K562 (cell line): ENCODE measurements around the gene ADPRH. TPM values are rescaled to one million over a fixed set of nuclear protein-coding genes. Genes with fewer than 3 reads are reported as not detected.

Experiments used
- ATAC-seq: fragments of 200-7000 bp; cut with Tn5 transposase; 3 replicates; pipeline ENCODE4 v1.9.1; 2020; ENCODE audit warnings: moderate library complexity
- Bru-seq: library from RNA; stranded (reverse); fragments of 400-500 nt; gene quantifications from one replicate; lab custom pipeline; 2021; lab: Mats Ljungman, UMichigan
- BruChase-seq, 2 experiments: library from RNA; stranded (reverse); fragments of 400-500 nt; gene quantifications; one replicate each; lab custom pipeline; 2021; lab: Mats Ljungman, UMichigan
- BruUV-seq: library from RNA; stranded (reverse); fragments of 400-500 nt; replicated peaks from 2 replicates; lab custom pipeline; 2021; lab: Mats Ljungman, UMichigan
- CTCF ChIA-PET: fragments of 300-600 bp; formaldehyde crosslinking; extraction: SDS; loops from one replicate; lab custom pipeline; 2021; ENCODE audit warnings: low intra/inter-chr PET ratio; lab: Yijun Ruan, JAX
- POLR2A ChIA-PET: fragments of 300-600, 350-650 bp; sonication (Branson Sonifier 250); formaldehyde crosslinking; extraction: SDS; loops from one replicate; lab custom pipeline; 2021; ENCODE audit warnings: antibody characterized with exemption, inconsistent platforms; lab: Yijun Ruan, JAX
- DNase-seq, 4 experiments: peaks; one replicate each; pipeline versions ENCODE4 v3.0.0 to v3.0.0-alpha.2; 2011 to 2018; ENCODE audit warnings: low spot score in 3 of 4, mixed read lengths in 3 of 4; ENCODE audit errors: extremely low read depth in 1 of 4
- FAIRE-seq: peaks from 2 replicates; lab custom pipeline; 2011; peaks lifted over from hg19 to GRCh38; lab: Jason Lieb, UNC
- H2AFZ ChIP-seq: 2 replicates; pipeline ENCODE4 v1.6.0; 2011; ENCODE audit warnings: low read depth, low read length, control low read depth, inconsistent platforms
- H3K27ac ChIP-seq: fragments of 200-600 bp; 3 replicates; pipeline ENCODE4 v1.8.0; 2011; ENCODE audit warnings: low read depth, mild to moderate bottlenecking, control low read depth, inconsistent platforms, low read length, moderate library complexity, mixed read lengths; ENCODE audit errors: extremely low read depth
- H3K27me3 ChIP-seq, 2 experiments: fragments of 300-600 bp in 1 of 2; 2 replicates in 1 of 2; 3 replicates in 1 of 2; pipeline versions ENCODE4 v1.6.0 to v1.8.0; 2011; ENCODE audit warnings: inconsistent platforms in 2 of 2, low read length in 2 of 2, mild to moderate bottlenecking in 1 of 2, mixed read lengths in 1 of 2, moderate library complexity in 1 of 2; ENCODE audit not compliant: control insufficient read depth in 2 of 2, insufficient read depth in 2 of 2
- H3K36me3 ChIP-seq: fragments of 300-600 bp; 3 replicates; pipeline ENCODE4 v1.8.0; 2011; ENCODE audit warnings: mild to moderate bottlenecking, low read length, inconsistent platforms; ENCODE audit not compliant: control insufficient read depth, insufficient read depth
- H3K4me1 ChIP-seq, 2 experiments: fragments of 200-600 bp in 1 of 2; replicated peaks in 1 of 2; 2 replicates in 1 of 2; 3 replicates in 1 of 2; pipeline versions ENCODE4 v1.5.1 to v1.8.0; 2011; ENCODE audit warnings: inconsistent platforms in 2 of 2, low read length in 2 of 2, mild to moderate bottlenecking in 1 of 2, mixed read lengths in 1 of 2, moderate library complexity in 1 of 2; ENCODE audit not compliant: control insufficient read depth in 2 of 2, insufficient read depth in 2 of 2
- H3K4me2 ChIP-seq: 2 replicates; pipeline ENCODE4 v1.6.1; 2011; ENCODE audit warnings: low read length, control low read depth, inconsistent platforms, mixed read lengths; ENCODE audit not compliant: insufficient read depth
- H3K4me3 ChIP-seq: fragments of 200-600 bp; sonication (generic), shearing (Covaris generic); 2 replicates; pipeline ENCODE4 v1.5.1; 2016; ENCODE audit warnings: control low read depth, inconsistent platforms
- H3K79me2 ChIP-seq: fragments of 200-600 bp; 3 replicates; pipeline ENCODE4 v1.8.0; 2011; ENCODE audit warnings: low read length, inconsistent platforms; ENCODE audit not compliant: control insufficient read depth, insufficient read depth
- H3K9ac ChIP-seq, 2 experiments: 2 replicates each; pipeline versions ENCODE4 v1.6.0 to v1.6.1; 2011; ENCODE audit warnings: low read depth in 2 of 2, low read length in 2 of 2, control low read depth in 1 of 2, inconsistent platforms in 1 of 2, mild to moderate bottlenecking in 1 of 2, mixed read lengths in 1 of 2; ENCODE audit not compliant: insufficient read depth in 1 of 2
- H3K9me1 ChIP-seq: one replicate; pipeline ENCODE4 v1.6.0; 2011; ENCODE audit warnings: inconsistent platforms, mild to moderate bottlenecking, low read length, moderate library complexity; ENCODE audit not compliant: control insufficient read depth, insufficient read depth
- H3K9me3 ChIP-seq: replicated peaks from 2 replicates; pipeline ENCODE4 v1.5.1; 2011; ENCODE audit warnings: low read depth, low read length, inconsistent platforms; ENCODE audit not compliant: control insufficient read depth, insufficient read depth
- H4K20me1 ChIP-seq: replicated peaks from 2 replicates; pipeline ENCODE4 v1.6.1; 2011; ENCODE audit warnings: low read length, inconsistent platforms, mixed read lengths; ENCODE audit not compliant: control insufficient read depth, insufficient read depth
- ASH1L ChIP-seq: fragments of 450-650 bp; IDR thresholded peaks from 2 replicates; pipeline ENCODE4 v1.6.1; 2018; ENCODE audit warnings: borderline replicate concordance, mild to moderate bottlenecking, low read depth; ENCODE audit not compliant: partially characterized antibody
- ATF1 ChIP-seq, 2 experiments: fragments of 450-650 bp in 1 of 2; IDR thresholded peaks; 2 replicates each; pipeline ENCODE4 v1.6.1; 2016; ENCODE audit warnings: missing compliant biosample characterization in 1 of 2, missing genetic modification characterization in 1 of 2
- HOXB6 ChIP-seq: fragments of 250-450 bp; sonication (Bioruptor Pico); IDR thresholded peaks from 2 replicates; pipeline ENCODE4 v1.5.1; 2022; ENCODE audit warnings: mild to moderate bottlenecking, borderline replicate concordance
- MECOM ChIP-seq: fragments of 250-450 bp; sonication (Bioruptor Pico); IDR thresholded peaks from 2 replicates; pipeline ENCODE4 v1.8.0; 2022; ENCODE audit warnings: inconsistent platforms
- MTA1 ChIP-seq: fragments of 450-650 bp; IDR thresholded peaks from 2 replicates; pipeline ENCODE4 v1.6.1; 2017; ENCODE audit warnings: borderline replicate concordance
- SP1 ChIP-seq: sonication (generic); formaldehyde crosslinking; IDR thresholded peaks from 2 replicates; pipeline ENCODE4 v1.8.1; 2022; ENCODE audit warnings: mild to moderate bottlenecking, missing genetic modification reagents
- SRSF1 ChIP-seq: fragments of 200-400 bp; formaldehyde crosslinking; IDR thresholded peaks from 2 replicates; pipeline ENCODE4 v1.6.1; 2017; ENCODE audit warnings: mild to moderate bottlenecking, low read depth, low read length, moderate library complexity
- ZKSCAN8 ChIP-seq: fragments of 200-800 bp; sonication (Bioruptor generic); IDR thresholded peaks from 2 replicates; pipeline ENCODE4 v1.6.1; 2016; ENCODE audit warnings: missing genetic modification characterization, missing compliant biosample characterization
- ZNF282 ChIP-seq: sonication (generic); formaldehyde crosslinking; IDR thresholded peaks from 2 replicates; pipeline ENCODE4 v1.8.1; 2023; ENCODE audit warnings: missing genetic modification reagents
- ZNF551 ChIP-seq: fragments of 250-450 bp; sonication (Bioruptor Pico); IDR thresholded peaks from 2 replicates; pipeline ENCODE4 v1.5.0; 2021; ENCODE audit warnings: mild to moderate bottlenecking, moderate library complexity
- WGBS: fragments of 100-300 bp; shearing (Covaris generic); methylation state at CpG from one replicate; pipeline ENCODE4 v1.1.6; 2016; ENCODE audit warnings: low coverage, mixed read lengths; ENCODE audit not compliant: insufficient coverage; ENCODE audit errors: missing lambda C conversion rate; 5-methylcytosine and 5-hydroxymethylcytosine counted together
- in situ Hi-C: fragments of 300-500 bp; cut with MboI; formaldehyde crosslinking; loops from 4 replicates; pipeline ENCODE4 v1.15.0; 2018; ENCODE audit warnings: inconsistent platforms, mixed read lengths
- intact Hi-C: fragments of 100-400 bp; cut with micrococcal nuclease; formaldehyde crosslinking; loops from 2 replicates; pipeline ENCODE4 v1.14.2; 2022
- long read RNA-seq, 3 experiments: library from polyadenylated mRNA in 2 of 3; library from RNA in 1 of 3; unstranded in 2 of 3; stranded (forward) in 1 of 3; transcript quantifications; one replicate each; pipeline ENCODE4 v2.0.0, GENCODE V29; 2019 to 2022
- polyA minus RNA-seq, 3 experiments: library from RNA; depleted of rRNA, polyadenylated mRNA; stranded (reverse); fragments of >200 nt; gene quantifications; 2 replicates each; pipeline ENCODE4 v1.2.3, GENCODE V29; 2011
- polyA plus RNA-seq, 8 experiments: library from polyadenylated mRNA; depleted of rRNA in 4 of 8; stranded (reverse) in 5 of 8; unstranded in 3 of 8; fragments of >200 nt; fragmentation: Nextera tagmentation in 2 of 8; fragmentation: Illumina TruSeq in 1 of 8; extraction: Ambion mirVana in 2 of 8; extraction: Trizol in 1 of 8; gene quantifications; 2 replicates each; pipeline versions ENCODE4 v1.2.1 to v1.2.3, GENCODE V29; 2011 to 2014; ENCODE audit warnings: inconsistent platforms in 1 of 8, missing spikeins in 1 of 8
- total RNA-seq, 7 experiments: library from RNA; depleted of rRNA in 6 of 7; stranded (reverse); fragments of >200 nt in 6 of 7; fragmentation: Illumina TruSeq in 2 of 7; extraction: Trizol in 2 of 7; gene quantifications; 2 replicates each; pipeline versions ENCODE4 v1.2.1 to v1.2.3, GENCODE V29; 2011 to 2021; ENCODE audit warnings: low replicate concordance in 1 of 7
- TF ChIP-seq, protein P1 (sequence below): sonication (generic); formaldehyde crosslinking; IDR thresholded peaks from 2 replicates; pipeline ENCODE4 v1.8.1; 2023; ENCODE audit warnings: mild to moderate bottlenecking, missing genetic modification reagents
- TF ChIP-seq, protein P2 (sequence below): fragments of 250-450 bp; sonication (Bioruptor Pico); IDR thresholded peaks from 2 replicates; pipeline ENCODE4 v1.5.0; 2021; ENCODE audit warnings: mild to moderate bottlenecking, moderate library complexity

The ADPRH gene
- total RNA-seq (2011; cell fraction: chromatin; rRNA removed; ENCODE audit: low replicate concordance), result 0.19 and 0.35 TPM in 2 replicates
- 0.17 and 0.39 TPM in 2 replicates for total RNA-seq (2011; cell fraction: nucleolus; rRNA removed)
- 0.53 and 0.66 TPM in 2 replicates for total RNA-seq (2011; cell fraction: nucleoplasm; rRNA removed)
- 0.45 and 0.57 TPM in 2 replicates for total RNA-seq (2014; rRNA removed)
- total RNA-seq (2014; rRNA removed; fragmentation: Illumina TruSeq; extraction: Trizol), result 0.65 and 0.83 TPM in 2 replicates
- 0.57 and 0.87 TPM in 2 replicates for total RNA-seq (2015; rRNA removed; fragmentation: Illumina TruSeq; extraction: Trizol)
- 1.3 and 1.4 TPM in 2 replicates for total RNA-seq (2021)
- polyA plus RNA-seq (2011; rRNA removed), result 0.45 and 0.53 TPM in 2 replicates
- polyA plus RNA-seq (2011; cell fraction: cytosol; rRNA removed), result 0.29 and 0.36 TPM in 2 replicates
- polyA plus RNA-seq (2011; cell fraction: nucleus; rRNA removed), result 0.25 and 0.26 TPM in 2 replicates
- polyA plus RNA-seq (2012), result 1.4 and 3.0 TPM in 2 replicates
- 1.4 and 1.6 TPM in 2 replicates for polyA plus RNA-seq (2014; fragmentation: Illumina TruSeq; extraction: Trizol)
- under 1 TPM; 0.01 to 0.24 TPM for polyA plus RNA-seq (2014; fragmentation: Nextera tagmentation; extraction: Ambion mirVana)
- 0.85 and 0.91 TPM in 2 replicates for polyA plus RNA-seq (2014; rRNA removed)
- polyA minus RNA-seq (2011; rRNA and poly(A)+ RNA removed), result 0.42 and 0.84 TPM in 2 replicates
- polyA minus RNA-seq (2011; cell fraction: cytosol; rRNA and poly(A)+ RNA removed), result not detected in 2 replicates
- polyA minus RNA-seq (2011; cell fraction: nucleus; rRNA and poly(A)+ RNA removed), result 0.22 and 0.27 TPM in 2 replicates
- Bru-seq, nascent RNA, result percentile 42 among the genes with signal in this experiment
- BruChase-seq, experiment 1, labeled RNA remaining after a 2-hour chase, result percentile 28 among the genes with signal in this experiment
- BruChase-seq, experiment 2, labeled RNA remaining after a 6-hour chase, result percentile 41 among the genes with signal in this experiment
- long read RNA-seq, experiment 1, partial matches to known transcripts, result 1 of 3 reads
- long read RNA-seq, experiment 1, other reads (novel, unspliced or antisense), result 0 of 3 reads
- long read RNA-seq, experiment 2, partial matches to known transcripts, result 0 of 1 reads
- long read RNA-seq, experiment 2, other reads (novel, unspliced or antisense), result 1 of 1 reads
- long read RNA-seq, experiment 3, partial matches to known transcripts, result 0 of 1 reads
- long read RNA-seq, experiment 3, other reads (novel, unspliced or antisense), result 0 of 1 reads

DNA sequence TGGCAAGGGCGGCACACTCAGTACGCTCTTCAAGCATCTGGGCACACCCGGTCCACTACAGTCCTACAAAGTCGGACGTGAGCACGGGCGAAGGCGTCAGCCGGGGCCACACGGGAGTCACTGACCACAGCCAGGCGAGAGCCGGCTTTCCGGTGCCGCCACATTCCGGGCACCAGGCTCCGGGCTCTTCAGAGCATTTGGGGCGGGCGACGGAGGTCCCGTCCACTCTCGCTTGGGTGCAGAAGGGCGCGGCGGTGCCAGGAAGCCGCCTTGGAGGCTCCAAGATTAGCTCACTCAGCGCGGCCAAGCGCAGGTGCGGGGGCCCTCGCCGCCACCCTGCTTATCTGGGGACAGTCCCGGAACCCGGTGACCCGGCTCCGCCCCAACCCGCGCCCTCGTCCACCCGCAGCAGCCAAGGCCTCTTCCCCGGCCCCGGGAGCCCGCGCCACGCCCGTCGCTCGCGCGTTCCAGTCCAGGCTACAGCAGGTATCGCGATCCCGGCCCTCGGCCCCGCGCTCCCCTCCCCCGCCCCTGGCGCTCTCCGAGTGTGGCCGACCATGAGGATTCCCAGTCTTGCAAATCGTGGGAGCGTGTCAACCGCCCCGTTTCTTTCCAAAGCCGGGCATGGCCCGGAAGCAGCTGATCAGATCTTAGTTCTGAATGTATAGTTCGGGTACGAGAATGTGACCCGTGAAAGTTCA, at the start of gene ADPRH:
ADPRH (plus strand) TSS at position 127 of the 701 bp plus-strand sequence. CDS start 2,678 bp downstream, outside the sequence.
- peak within 1 kb of the TSS; percentile 64 for H3K27ac ChIP-seq
- ChIA-PET CTCF (no interaction called here), POLR2A (interaction anchor here (1.1 kb wide), 1 partner anchor 81 kb away, joined by 3 read pairs; no protein-coding TSS in a partner anchor)
- H3K27me3 ChIP-seq, result no peaks in the 10 kb centered on the region; a peak in 1 of 5 replicates
- peak within 1 kb of the TSS; percentile 63 to 91 for H3K9ac ChIP-seq
- no peaks in the 10 kb centered on the region for H3K9me3 ChIP-seq
- TSS peak; percentile 46 for BruUV-seq
- no peaks in the 10 kb centered on the region for H3K36me3 ChIP-seq
- DNase-seq, result peak; percentile 67 to 74 (median 72)
- 43% methylated on average over 39 of the region's 68 CpGs for WGBS
- no peak for FAIRE-seq
- ATAC-seq, result peak; percentile 98
- no peaks in the 10 kb centered on the region for H3K79me2 ChIP-seq
- peaks cover 3 to 8% of the 10 kb centered on the region in 2 experiments; a peak in 4 of 5 replicates for H3K4me1 ChIP-seq
- no peaks in the 10 kb centered on the region for H3K9me1 ChIP-seq
- intact Hi-C loops, result no loop called here
- no peaks in the 10 kb centered on the region for H4K20me1 ChIP-seq
- peak within 1 kb of the TSS; percentile 33 for H3K4me3 ChIP-seq
- in situ Hi-C loops, result no loop called here
- H3K4me2 ChIP-seq, result peak within 1 kb of the TSS; percentile 64
- H2AFZ ChIP-seq, result peak within 1 kb of the TSS; percentile 93
- TF ChIP-seq ZKSCAN8 (CRISPR knock-in tag) (no peak), ZNF282 (CRISPR knock-in tag) (no peak), ATF1 (CRISPR knock-in tag; IDR thresholded peaks at IDR 0.05) (no peak), ATF1 (tag; IDR thresholded peaks at IDR 0.05) (no peak), MTA1 (no peak), SP1 (CRISPR knock-in tag) (no peak), MECOM (CRISPR knock-in tag) (no peak), SRSF1 (no peak), ZNF551 (CRISPR knock-in tag) (no peak), HOXB6 (CRISPR knock-in tag) (no peak), ASH1L (no peak)
- TF ChIP-seq, protein P1, sequence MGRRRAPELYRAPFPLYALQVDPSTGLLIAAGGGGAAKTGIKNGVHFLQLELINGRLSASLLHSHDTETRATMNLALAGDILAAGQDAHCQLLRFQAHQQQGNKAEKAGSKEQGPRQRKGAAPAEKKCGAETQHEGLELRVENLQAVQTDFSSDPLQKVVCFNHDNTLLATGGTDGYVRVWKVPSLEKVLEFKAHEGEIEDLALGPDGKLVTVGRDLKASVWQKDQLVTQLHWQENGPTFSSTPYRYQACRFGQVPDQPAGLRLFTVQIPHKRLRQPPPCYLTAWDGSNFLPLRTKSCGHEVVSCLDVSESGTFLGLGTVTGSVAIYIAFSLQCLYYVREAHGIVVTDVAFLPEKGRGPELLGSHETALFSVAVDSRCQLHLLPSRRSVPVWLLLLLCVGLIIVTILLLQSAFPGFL (CRISPR knock-in tag), result no peak
- TF ChIP-seq, protein P2, sequence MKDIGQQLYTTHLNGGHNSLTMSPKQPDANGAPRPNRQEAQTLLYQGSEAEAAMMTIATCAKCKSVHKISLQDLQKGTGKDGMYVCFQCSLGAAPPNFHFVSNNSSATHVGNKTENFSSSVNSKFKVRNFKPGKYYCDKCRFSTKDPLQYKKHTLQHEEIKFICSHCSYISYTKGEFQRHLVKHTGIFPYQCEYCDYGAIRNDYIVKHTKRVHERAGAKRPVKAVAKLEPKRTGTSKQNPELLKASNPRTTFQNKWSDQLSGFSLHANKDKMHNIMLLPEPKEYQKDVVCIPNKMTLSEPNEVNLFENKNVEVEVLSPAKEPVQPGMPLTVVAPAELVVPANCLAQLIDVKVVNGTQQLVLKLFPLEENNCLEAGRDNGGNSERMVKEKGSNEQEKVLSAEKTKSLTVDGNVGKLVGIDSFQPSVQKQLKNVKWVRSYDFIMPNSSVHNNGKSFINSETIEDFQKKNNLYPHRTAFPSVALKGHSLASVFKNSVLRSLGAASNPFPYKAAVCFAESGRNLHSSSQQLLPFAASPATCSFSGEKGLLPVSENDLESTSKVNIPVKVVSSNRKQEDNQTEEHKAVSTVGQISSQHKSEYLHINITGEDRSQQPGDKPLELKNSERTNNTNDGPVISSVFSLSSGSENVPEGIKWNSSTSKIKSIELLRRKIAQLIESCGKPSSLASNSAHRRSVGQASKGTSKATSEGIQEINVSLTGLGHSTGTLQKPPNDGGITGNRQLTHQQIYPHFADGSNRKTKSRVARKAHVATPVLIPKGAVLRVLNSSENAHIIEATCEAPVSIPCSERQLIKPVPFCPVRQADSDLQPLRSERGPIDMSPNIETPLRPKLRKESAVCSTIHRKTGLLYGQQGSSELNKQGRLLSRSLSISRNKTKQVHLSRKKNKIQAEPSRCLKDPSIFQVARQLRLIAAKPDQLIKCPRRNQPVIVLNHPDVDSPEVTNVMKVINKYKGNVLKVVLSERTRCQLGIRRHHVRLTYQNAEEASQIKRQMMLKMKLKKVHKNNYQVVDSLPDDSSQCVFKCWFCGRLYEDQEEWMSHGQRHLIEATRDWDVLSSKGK, result no peak
